ENCODE measurements around the gene IL34. TPM values are rescaled to one million over a fixed set of nuclear protein-coding genes. Genes with fewer than 3 reads are reported as not detected.

Gene IL34
- 4.7 TPM for total RNA-seq

GRCh38 chr16:70646260-70647241 lies at the start of gene IL34:
Gene IL34 (plus strand): TSS chr16:70646559. CDS start chr16:70646948, 389 bp downstream.

GRCh38 chr16:70685938-70686375 lies 39.6 kb downstream of the IL34 start, which contains the start of gene MTSS2:
Gene MTSS2 (minus strand): TSS chr16:70686053. CDS start chr16:70685791, 262 bp downstream.

Other genes starting within 250 kb of the IL34 start
- gene ST3GAL2, start 207.5 kb upstream of the IL34 start, total RNA-seq = 43.6 TPM
- gene FCSK, start 192.0 kb upstream of the IL34 start, total RNA-seq = 19.1 TPM
- 36.8 TPM for gene COG4, start 123.0 kb upstream of the IL34 start, total RNA-seq
- 192 TPM for gene SF3B3, start 122.7 kb upstream of the IL34 start, total RNA-seq
- 37.1 TPM for gene MTSS2, start 39.5 kb downstream of the IL34 start, total RNA-seq
- gene VAC14, start 154.6 kb downstream of the IL34 start, total RNA-seq = 31.1 TPM